ENCODE results near the gene CNEP1R1. TPM values are rescaled to one million over a fixed set of nuclear protein-coding genes. Genes with fewer than 3 reads are reported as not detected.

CNEP1R1 gene
- total and polyA plus RNA-seq, 2 of the 8 experiments (the other 6 are each of a cell fraction or from before 2014, with no cell fraction given) = 10.6 to 13.6 TPM

- Histone ChIP-seq H2BK15ac (ENCODE audit: low read length) (no peak overlapping the region), H3K79me1 (ENCODE audit: low read depth, low read length) (no peaks in the 10 kb centered on the region), H3K9ac (replicated peaks in 1 of 4; ENCODE audit: extremely low read depth in 1 of 4, low read depth in 3 of 4, low read length in 3 of 4) (no peak overlapping the region), H3K23me2 (ENCODE audit: low read depth, low read length) (no peaks in the 10 kb centered on the region), H3K4ac (replicated peaks; ENCODE audit: insufficient read length, low read depth, low read length) (no peak overlapping the region), H3K27me3 (replicated peaks in 1 of 4; ENCODE audit: control insufficient read depth in 3 of 4, extremely low read depth in 1 of 4, insufficient read depth in 3 of 4, low read length in 3 of 4) (no peaks in the 10 kb centered on the region), H2AK5ac (ENCODE audit: low read depth, low read length) (no peak overlapping the region), H3K18ac (ENCODE audit: extremely low read depth, low read length) (no peak overlapping the region), H3K4me3 (ENCODE audit: extremely low read depth in 1 of 4, insufficient read depth in 2 of 4, low read depth in 3 of 4, low read length in 4 of 4) (no peak overlapping the region), H4K5ac (ENCODE audit: insufficient read length, low read depth, low read length) (no peak overlapping the region), H3K27ac (ENCODE audit: low read depth, low read length) (no peak overlapping the region), H3K36me3 (ENCODE audit: control insufficient read depth in 2 of 4, insufficient read depth in 4 of 4, low read length in 3 of 4) (peaks cover 0 to 20% (median 7%) of the 10 kb centered on the region in 4 experiments; a peak in 3 of 8 replicates), H3K4me2 (ENCODE audit: insufficient read depth in 1 of 2, low read depth in 2 of 2, low read length in 2 of 2) (no peak overlapping the region), H4K91ac (replicated peaks; ENCODE audit: insufficient read length, low read length) (no peak overlapping the region), H2BK5ac (ENCODE audit: low read depth, low read length) (no peak overlapping the region), H2BK20ac (ENCODE audit: low read length) (no peak overlapping the region), H3K9me3 (ENCODE audit: insufficient read depth in 2 of 2, low read depth in 1 of 2, low read length in 1 of 2) (no peaks in the 10 kb centered on the region), H2AFZ (ENCODE audit: low read length) (no peak overlapping the region), H3K4me1 (replicated peaks in 1 of 4; ENCODE audit: control insufficient read depth in 3 of 4, insufficient read depth in 4 of 4, low read length in 3 of 4) (no peaks in the 10 kb centered on the region), H2BK120ac (replicated peaks; ENCODE audit: low read depth, low read length) (no peak overlapping the region), H4K8ac (ENCODE audit: extremely low read depth, insufficient read depth, low read length) (no peak overlapping the region), H3K56ac (replicated peaks; ENCODE audit: insufficient read length, low read depth, low read length) (no peak overlapping the region), H3K14ac (ENCODE audit: insufficient read length) (no peak overlapping the region), H4K20me1 (replicated peaks in 1 of 2; ENCODE audit: control insufficient read depth in 1 of 2, insufficient read depth in 2 of 2, low read length in 2 of 2) (peaks cover 0 to 1% of the 10 kb centered on the region in 2 experiments), H3K79me2 (ENCODE audit: control insufficient read depth in 1 of 2, insufficient read depth in 2 of 2, low read length in 2 of 2) (no peaks in the 10 kb centered on the region), H3K23ac (ENCODE audit: insufficient read length) (no peak overlapping the region), H2BK12ac (ENCODE audit: low read depth, low read length) (no peak overlapping the region)
- no peak for TF ChIP-seq SUZ12 (IDR thresholded peaks at IDR 0.05; ENCODE audit: low read length)
- POLR2A ChIA-PET (ENCODE audit: partially characterized antibody) = interaction anchor here (0.6 to 1.3 kb wide), 2 partner anchors 13 to 139 kb away, joined by 3 to 5 read pairs; partner anchors contain the start of gene CNEP1R1
- CTCF ChIA-PET (ENCODE audit: partially characterized antibody) = interaction anchor here (0.8 to 0.9 kb wide), 3 partner anchors 14 to 81 kb away, joined by 4 read pairs; partner anchors contain the start of gene CNEP1R1
- WGBS, 2 experiments (ENCODE audit: extremely low coverage in 1 of 2, insufficient coverage in 1 of 2, insufficient read length in 1 of 2, insufficient replicate concordance in 2 of 2, low coverage in 1 of 2, low lambda C conversion rate in 2 of 2, missing lambda C conversion rate in 1 of 2) = 85% methylated on average over 4 of the region's 4 CpGs; no CpG with 5 or more reads in 1 of the 2 experiments
- FAIRE-seq = no peak
- DNase-seq (ENCODE audit: low read depth in 1 of 2, low spot score in 2 of 2) = no peak
These were observed 13.3 kb downstream of the CNEP1R1 start for GRCh38 chr16:50038286-50038685.
